Stimulated activated CD4-positive, alpha-beta T cell treated with anti-CD3 and anti-CD28 coated beads, Interleukin-4, amount 100 ng/mL, for 48 hours (primary cell): ENCODE results near the gene GASK1A.

Source experiments
- DNase-seq, 2 donors: peaks; one replicate each; pipeline ENCODE4 v3.0.0-alpha.2; 2020; ENCODE audit warnings: low read depth in 2 of 2

The GASK1A gene

GRCh38 chr3:43013256-43013655, 34.1 kb downstream of the GASK1A start:
- no peak for DNase-seq

GRCh38 chr3:43013743-43014155, 34.6 kb downstream of the GASK1A start:
- DNase-seq, result no peak

GRCh38 chr3:43014241-43014640, 35.1 kb downstream of the GASK1A start:
- no peak for DNase-seq

DNA sequence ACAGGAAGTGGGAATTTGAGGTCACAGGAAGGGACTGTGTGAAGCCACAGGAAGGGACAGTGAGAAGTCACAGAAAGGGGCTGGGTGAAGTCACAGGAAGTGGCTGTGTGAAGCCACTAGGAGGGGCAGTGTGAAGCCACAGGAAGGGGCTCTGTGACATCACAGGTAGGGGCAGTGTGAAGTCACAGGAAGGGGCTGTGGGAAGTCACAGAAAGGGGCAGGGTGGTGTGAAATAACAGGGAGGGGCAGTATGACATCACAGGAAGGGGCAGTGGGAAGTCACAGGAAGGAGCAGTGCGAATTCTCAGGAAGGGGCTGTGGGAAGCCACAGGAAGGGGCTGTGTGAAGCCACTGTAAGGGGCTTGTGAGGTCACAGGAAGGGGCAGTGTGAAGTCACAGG, 35.8 kb downstream of the GASK1A start:
- DNase-seq, result no peak

DNA sequence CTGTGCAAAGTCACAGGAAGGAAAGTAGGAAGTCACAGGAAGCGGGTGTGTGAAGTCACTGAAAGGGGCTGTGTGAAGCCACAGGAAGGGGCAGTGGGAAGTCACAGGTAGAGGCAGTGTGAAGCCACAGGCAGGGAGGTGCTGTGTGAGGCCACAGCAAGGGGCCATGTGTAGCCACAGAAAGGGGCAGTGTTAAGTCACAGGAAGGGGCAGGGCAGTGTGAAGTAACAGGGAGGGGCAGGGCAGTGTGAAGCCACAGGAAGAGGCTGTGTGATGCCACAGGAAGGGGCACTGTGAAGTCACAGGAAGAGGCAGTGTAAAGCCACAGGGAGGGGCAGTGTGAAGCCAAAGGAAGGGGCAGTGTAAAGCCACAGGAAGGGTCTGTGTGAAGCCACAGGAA, 36.5 kb downstream of the GASK1A start:
- DNase-seq, result no peak

DNA sequence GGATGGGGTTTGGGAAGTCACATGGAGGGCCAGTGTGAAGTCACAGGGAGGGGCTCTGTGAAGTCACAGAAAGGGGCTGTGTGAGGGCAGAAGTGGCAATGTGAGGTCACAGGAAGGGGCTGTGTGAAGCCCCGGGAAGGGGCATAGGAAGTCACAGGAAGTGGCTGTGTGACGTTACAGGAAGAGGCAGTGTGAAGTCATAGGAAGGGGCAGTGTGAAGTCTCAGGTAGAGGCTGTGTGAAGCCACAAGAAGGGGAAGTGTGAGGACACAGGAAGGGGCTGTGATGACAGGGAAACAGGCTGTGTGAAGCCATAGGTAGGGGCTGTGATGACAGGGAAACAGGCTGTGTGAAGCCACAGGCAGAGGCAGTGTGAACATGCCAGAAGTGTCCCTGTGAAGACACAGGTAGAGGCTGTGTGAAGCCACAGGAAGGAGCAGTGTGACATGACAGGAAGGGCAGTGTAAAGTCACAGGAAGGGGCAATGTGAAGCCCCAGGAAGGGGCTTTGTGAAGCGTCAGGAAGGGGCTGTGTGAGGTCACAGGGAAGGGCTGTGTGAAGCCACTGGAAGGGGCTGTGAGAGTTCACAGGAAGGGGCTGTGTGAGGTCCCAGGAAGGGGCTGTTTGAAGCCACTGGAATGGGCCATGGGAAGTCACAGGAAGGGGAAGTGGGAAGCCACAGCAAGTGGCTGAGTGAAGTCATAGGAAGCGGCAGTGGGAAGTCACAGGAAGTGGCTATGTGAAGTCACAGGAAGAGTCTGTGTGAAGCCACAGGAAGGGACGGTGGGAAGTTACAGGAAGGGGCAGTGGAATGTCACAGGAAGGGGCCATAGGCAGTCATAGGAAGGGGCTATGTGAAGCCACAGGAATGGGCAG, 37.1 kb downstream of the GASK1A start:
- DNase-seq, result no peak

- DNase-seq, result no peak
Measured at GRCh38 chr3:43017004-43017403, 37.9 kb downstream of the GASK1A start.

DNA sequence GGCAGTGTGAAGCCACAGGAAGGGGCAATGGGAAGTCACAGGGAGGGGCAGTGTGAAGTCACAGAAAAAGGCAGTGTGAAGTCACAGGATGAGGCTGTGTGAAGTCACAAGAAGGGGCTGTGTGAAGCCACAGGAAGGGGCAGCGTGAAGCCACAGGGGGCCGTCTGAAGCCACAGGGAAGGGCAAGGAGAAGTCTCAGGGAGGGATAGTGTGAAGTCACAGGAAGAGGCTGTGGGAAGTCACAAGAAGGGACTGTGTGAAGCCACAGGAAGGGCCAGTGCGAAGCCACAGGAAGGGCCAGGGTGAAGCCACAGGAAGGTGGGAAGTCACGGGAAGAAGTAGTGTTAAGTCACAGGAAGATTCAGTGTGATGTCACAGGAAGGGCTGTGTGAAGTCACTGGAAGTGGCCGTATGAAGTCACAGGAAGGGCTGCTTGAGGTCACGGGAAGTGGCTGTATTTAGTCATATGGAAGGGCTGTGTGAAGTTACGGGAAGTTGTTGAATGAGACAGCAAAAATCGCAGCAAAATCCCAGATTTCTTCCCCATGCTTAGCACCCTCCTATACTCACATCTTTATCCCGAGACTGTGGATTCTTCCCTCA, 38.6 kb downstream of the GASK1A start:
- no peak for DNase-seq

DNA sequence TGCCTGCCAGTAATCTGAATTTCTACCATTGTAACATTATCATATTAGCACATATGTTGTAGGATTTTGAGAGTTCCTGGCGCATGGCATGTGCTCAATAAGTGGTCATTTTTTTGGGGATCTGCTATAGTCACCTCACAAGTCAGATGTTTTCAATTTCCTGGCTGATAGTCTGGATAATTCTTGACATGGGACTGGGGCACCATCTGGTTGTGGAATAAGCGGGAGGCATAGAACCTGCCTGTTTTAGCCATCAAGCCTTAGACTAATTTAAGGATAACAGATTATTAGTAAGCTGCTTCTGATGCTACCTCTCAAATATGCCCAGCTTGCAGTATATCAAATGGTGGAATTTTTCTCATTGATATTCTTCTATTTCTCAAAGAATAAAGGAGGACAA, 39.1 kb downstream of the GASK1A start:
- no peak for DNase-seq

GRCh38 chr3:43019006-43019809, 40.1 kb downstream of the GASK1A start:
- DNase-seq, result no peak

GRCh38 chr3:43019826-43020225, 40.7 kb downstream of the GASK1A start:
- no peak for DNase-seq

DNA sequence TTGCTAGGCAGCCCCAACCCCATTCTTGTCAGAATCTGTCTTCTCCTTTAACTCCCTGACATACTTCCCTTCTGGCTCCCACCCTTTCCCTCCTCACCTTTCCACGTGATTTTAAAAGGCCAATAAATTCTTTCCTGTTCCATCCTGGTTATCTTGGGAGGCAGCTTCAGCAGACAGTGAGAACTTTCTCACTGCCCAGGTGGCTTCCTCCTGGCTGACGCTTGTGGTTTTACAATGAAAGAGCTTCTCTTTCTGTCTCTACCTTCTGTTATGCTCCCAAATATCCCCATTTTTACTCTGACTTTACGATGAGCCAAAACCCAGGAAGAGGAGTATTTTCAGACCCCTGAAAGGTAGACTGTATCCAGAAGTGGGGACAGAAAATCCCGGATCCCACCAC, 42.1 kb downstream of the GASK1A start:
- DNase-seq, result no peak

DNA sequence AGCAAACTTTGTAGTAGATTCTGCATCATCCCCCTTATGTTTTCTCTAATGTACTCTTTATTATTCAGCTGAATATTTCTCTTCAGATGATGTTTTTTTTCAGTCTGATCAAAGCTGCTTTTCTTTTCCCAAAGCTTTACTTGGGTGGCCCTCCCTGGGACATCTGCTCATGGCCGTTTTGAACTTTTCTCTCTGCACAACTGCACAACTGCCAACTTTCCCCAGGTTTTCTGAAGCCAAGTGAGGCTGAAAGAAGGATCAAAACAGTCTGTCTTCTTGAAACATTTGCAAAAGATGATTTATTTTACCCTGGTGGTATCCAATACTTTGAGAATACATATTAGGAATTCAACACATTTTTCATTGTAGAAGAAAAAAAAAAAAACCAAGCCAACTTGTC, 43.0 kb downstream of the GASK1A start:
- no peak for DNase-seq

DNA sequence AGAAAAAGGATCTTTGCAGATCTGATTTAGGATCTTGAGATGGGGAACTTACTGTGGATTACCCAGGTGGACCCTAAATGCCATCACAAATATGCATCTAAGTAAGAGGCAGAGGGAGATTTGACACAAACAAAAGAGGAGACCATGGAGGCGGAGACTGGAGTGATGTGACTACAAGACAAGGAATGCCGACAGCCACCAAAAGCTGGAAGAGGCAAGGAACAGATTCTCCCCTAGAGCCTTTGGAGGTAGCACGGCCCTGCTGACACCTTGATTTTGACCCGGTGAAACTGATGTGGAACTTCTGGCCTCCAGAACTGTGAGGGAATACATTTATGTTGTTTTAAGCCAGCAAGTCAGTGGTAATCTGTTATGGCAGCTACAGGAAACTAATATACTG, 44.0 kb downstream of the GASK1A start:
- DNase-seq, result no peak

DNA sequence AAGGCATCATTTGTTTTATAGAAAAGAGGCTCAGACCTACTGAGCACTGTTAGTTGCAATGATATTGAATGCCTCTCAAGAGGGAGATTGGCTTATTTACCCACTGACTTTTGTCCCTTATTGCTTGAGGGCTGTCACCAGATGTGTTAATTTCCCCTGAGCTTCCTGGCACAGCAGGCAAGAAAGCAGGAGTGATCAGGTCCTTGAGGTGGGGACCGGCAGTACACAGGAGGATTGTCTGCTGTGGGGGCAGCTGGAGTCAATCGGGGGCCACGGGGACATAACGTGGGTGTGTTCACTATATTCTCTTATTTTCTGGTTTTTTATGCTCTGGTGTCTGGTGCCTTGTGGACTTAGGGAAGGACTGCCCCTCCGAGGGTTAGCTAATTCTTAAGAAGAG, 44.6 kb downstream of the GASK1A start:
- DNase-seq, result no peak

DNA sequence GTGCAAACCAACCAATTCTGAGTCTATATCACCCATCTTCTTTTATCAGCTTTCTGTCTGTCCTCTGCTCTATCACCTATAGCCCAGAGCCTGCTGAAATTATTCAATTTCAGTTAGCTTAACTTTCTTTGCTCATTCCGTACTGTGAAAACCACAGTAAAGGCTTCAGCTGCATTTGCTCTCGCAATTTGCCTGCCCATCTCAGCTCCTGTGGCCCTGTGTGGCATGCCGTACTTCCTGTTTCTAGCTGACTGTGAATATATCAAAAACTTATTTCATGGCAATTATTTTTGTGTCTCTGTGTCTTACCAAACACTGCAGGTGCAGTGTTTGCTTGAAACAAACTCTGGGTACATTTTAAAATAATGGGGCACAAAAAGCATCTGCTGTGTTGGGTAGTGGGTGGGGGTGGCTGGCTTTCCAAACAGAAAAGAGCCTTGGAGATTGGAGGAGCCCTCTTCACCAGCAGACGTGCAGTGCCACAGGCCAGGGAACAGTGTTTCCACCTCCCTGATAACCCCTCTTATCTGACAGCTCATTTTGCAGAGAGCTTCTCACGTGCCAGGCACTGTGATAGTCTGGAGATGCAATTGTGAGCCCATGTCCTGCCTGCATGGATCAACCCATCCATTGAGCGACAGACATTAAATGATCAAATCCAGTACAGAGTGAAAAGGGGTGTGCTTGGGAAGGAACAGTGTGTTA, 45.2 kb downstream of the GASK1A start:
- peak; percentile 2 to 15 for DNase-seq

GRCh38 chr3:43025423-43025822, 46.3 kb downstream of the GASK1A start:
- no peak for DNase-seq

- DNase-seq, result no peak
Measured at GRCh38 chr3:43028001-43028400, 48.9 kb downstream of the GASK1A start.

DNA sequence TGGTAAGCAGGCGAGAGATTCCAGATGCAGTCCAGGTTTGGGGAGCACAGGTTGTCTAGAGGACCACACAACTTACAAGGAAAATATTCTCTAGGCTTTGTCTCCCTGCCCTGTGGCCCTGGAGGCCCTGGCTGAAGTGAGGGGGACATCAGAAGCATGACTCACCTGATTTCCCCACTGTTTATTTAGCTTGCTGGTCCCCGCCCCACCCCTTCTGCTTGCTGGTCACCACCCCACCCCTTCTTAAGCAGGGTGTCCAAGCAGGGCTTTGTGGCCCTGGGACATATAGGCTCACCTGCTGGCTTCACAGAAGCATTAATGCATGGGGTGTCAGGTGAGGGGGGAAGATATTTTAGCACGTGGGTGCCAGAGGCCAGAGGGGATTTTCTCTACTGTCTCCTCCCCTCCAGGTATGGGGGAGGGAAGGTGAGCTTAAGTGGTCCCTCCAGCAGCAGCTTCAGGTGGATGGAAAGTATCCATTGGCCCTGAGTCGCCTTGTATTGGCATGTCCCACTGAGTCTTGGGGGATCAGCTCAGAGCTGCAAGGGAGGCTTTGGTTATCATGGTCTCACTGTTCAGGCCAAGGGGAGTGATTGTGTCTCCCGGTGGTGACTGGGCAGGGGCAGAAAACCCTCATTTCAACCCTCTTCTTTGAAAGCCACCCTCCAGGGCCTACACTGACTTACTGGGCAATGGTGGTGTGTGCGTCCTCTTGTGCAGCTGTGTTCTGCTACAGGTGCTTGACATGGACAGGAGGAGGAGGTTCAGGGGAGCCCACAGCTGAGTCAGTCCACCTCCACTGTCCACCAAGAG, 49.8 kb downstream of the GASK1A start:
- DNase-seq, result no peak

GRCh38 chr3:43030162-43030935, 51.2 kb downstream of the GASK1A start:
- no peak for DNase-seq
